Astrocyte (in vitro differentiated cells and primary cell): ENCODE measurements around the gene TPM2. TPM values are rescaled to one million over a fixed set of nuclear protein-coding genes. Genes with fewer than 3 reads are reported as not detected.
A peak's percentile ranks its signal among the peaks of the same experiment; 100 is the strongest.

Experiments used
- DNase-seq: peaks from one replicate; pipeline ENCODE4 v3.0.0-alpha.2; 2010; ENCODE audit warnings: low read depth
- FAIRE-seq: peaks from 2 replicates; lab custom pipeline; 2011; peaks lifted over from hg19 to GRCh38; lab: Jason Lieb, UNC
- H2AFZ ChIP-seq: 2 replicates; pipeline ENCODE4 v1.6.0; 2012; ENCODE audit warnings: low read depth, low read length, inconsistent platforms
- H3K27ac ChIP-seq: 2 replicates; pipeline ENCODE4 v1.5.1; 2011; ENCODE audit warnings: low read depth, low read length, inconsistent platforms
- H3K27me3 ChIP-seq: 2 replicates; pipeline ENCODE4 v1.6.0; 2011; ENCODE audit warnings: low read length, inconsistent platforms; ENCODE audit not compliant: insufficient read depth
- H3K36me3 ChIP-seq: 2 replicates; pipeline ENCODE4 v1.5.1; 2011; ENCODE audit warnings: low read length, inconsistent platforms; ENCODE audit not compliant: insufficient read depth
- H3K4me1 ChIP-seq: 2 replicates; pipeline ENCODE4 v1.5.1; 2011; ENCODE audit warnings: low read length, inconsistent platforms; ENCODE audit not compliant: insufficient read depth
- H3K4me2 ChIP-seq: 2 replicates; pipeline ENCODE4 v1.6.0; 2012; ENCODE audit warnings: low read length, inconsistent platforms
- H3K4me3 ChIP-seq: 2 replicates; pipeline ENCODE4 v1.5.1; 2011; ENCODE audit warnings: low read depth, mild to moderate bottlenecking, low read length, inconsistent platforms; ENCODE audit not compliant: insufficient read depth
- H3K79me2 ChIP-seq: 2 replicates; pipeline ENCODE4 v1.6.0; 2012; ENCODE audit warnings: mild to moderate bottlenecking, low read length, inconsistent platforms; ENCODE audit not compliant: insufficient read depth
- H3K9ac ChIP-seq: 2 replicates; pipeline ENCODE4 v1.6.0; 2012; ENCODE audit warnings: mild to moderate bottlenecking, low read length, inconsistent platforms
- H3K9me3 ChIP-seq: 2 replicates; pipeline ENCODE4 v1.5.1; 2012; ENCODE audit warnings: low read depth, mild to moderate bottlenecking, low read length, inconsistent platforms; ENCODE audit not compliant: insufficient read depth
- H4K20me1 ChIP-seq: 2 replicates; pipeline ENCODE4 v1.6.0; 2012; ENCODE audit warnings: low read length, inconsistent platforms; ENCODE audit not compliant: insufficient read depth
- H3K27ac Mint-ChIP-seq: one replicate; pipeline ENCODE4 v1.8.0; 2021; ENCODE audit warnings: mild to moderate bottlenecking, mixed read lengths; ENCODE audit not compliant: unreplicated experiment
- H3K27me3 Mint-ChIP-seq: one replicate; pipeline ENCODE4 v1.8.0; 2021; ENCODE audit warnings: low read depth, mixed read lengths; ENCODE audit not compliant: unreplicated experiment
- H3K36me3 Mint-ChIP-seq: one replicate; pipeline ENCODE4 v1.8.0; 2021; ENCODE audit warnings: low read depth, mixed read lengths; ENCODE audit not compliant: unreplicated experiment
- H3K4me1 Mint-ChIP-seq: one replicate; pipeline ENCODE4 v1.8.0; 2021; ENCODE audit warnings: low read depth, mixed read lengths; ENCODE audit not compliant: unreplicated experiment
- H3K4me3 Mint-ChIP-seq: one replicate; pipeline ENCODE4 v1.8.0; 2021; ENCODE audit warnings: mild to moderate bottlenecking, moderate library complexity, mixed read lengths; ENCODE audit not compliant: unreplicated experiment
- H3K9me3 Mint-ChIP-seq: one replicate; pipeline ENCODE4 v1.8.0; 2021; ENCODE audit warnings: mild to moderate bottlenecking, mixed read lengths; ENCODE audit not compliant: unreplicated experiment
- CTCF ChIP-seq: IDR thresholded peaks from 2 replicates; pipeline ENCODE4 v1.5.1; 2011; ENCODE audit warnings: low read depth, mild to moderate bottlenecking, inconsistent platforms, low read length, moderate library complexity; ENCODE audit not compliant: insufficient read depth
- EZH2 ChIP-seq: IDR thresholded peaks from 2 replicates; pipeline ENCODE4 v1.6.1; 2012; ENCODE audit warnings: mild to moderate bottlenecking, low read length, inconsistent platforms; ENCODE audit not compliant: insufficient read depth
- total RNA-seq: library from RNA; stranded (reverse); gene quantifications from 2 replicates; pipeline ENCODE4 v1.2.1, GENCODE V29; 2021

The TPM2 gene
- total RNA-seq, 1 donor from 2014 or later = 2,001 TPM

- peak overlapping the region; percentile 63 for H3K27ac Mint-ChIP-seq
- Histone ChIP-seq H3K36me3 (peaks cover 39% of the 10 kb centered on the region), H3K4me2 (peak overlapping the region; percentile 100), H3K27me3 (no peaks in the 10 kb centered on the region), H3K9ac (peak overlapping the region; percentile 7), H3K4me1 (peaks cover 45% of the 10 kb centered on the region), H2AFZ (no peak overlapping the region), H3K9me3 (no peaks in the 10 kb centered on the region), H4K20me1 (peaks cover 70% of the 10 kb centered on the region), H3K4me3 (no peak overlapping the region), H3K27ac (no peak overlapping the region), H3K79me2 (peaks cover 28% of the 10 kb centered on the region)
- peaks cover 28% of the 10 kb centered on the region for H3K36me3 Mint-ChIP-seq
- peaks cover 51% of the 10 kb centered on the region for H3K4me1 Mint-ChIP-seq
- DNase-seq = peak; percentile 36
- FAIRE-seq = no peak
- H3K27me3 Mint-ChIP-seq = peaks cover 3% of the 10 kb centered on the region
- no peak for TF ChIP-seq EZH2
- TF ChIP-seq CTCF = no peak
- H3K9me3 Mint-ChIP-seq = no peaks in the 10 kb centered on the region
- peak overlapping the region; percentile 74 for H3K4me3 Mint-ChIP-seq
These were observed 8.3 kb downstream of the TPM2 start for GRCh38 chr9:35681341-35682002.

GRCh38 chr9:35680331-35681105, 9.2 kb downstream of the TPM2 start:
- no peak for FAIRE-seq
- no peak for TF ChIP-seq CTCF
- TF ChIP-seq EZH2 = no peak
- Mint-ChIP-seq H3K9me3 (no peaks in the 10 kb centered on the region), H3K4me3 (no peak overlapping the region), H3K4me1 (peaks cover 45% of the 10 kb centered on the region), H3K36me3 (peaks cover 24% of the 10 kb centered on the region), H3K27me3 (peaks cover 6% of the 10 kb centered on the region), H3K27ac (peak overlapping the region; percentile 34)
- Histone ChIP-seq H2AFZ (no peak overlapping the region), H3K27me3 (no peaks in the 10 kb centered on the region), H3K27ac (no peak overlapping the region), H3K4me3 (no peak overlapping the region), H3K9ac (no peak overlapping the region), H4K20me1 (peaks cover 60% of the 10 kb centered on the region), H3K36me3 (peaks cover 32% of the 10 kb centered on the region), H3K4me2 (no peak overlapping the region), H3K79me2 (peaks cover 19% of the 10 kb centered on the region), H3K4me1 (peaks cover 45% of the 10 kb centered on the region), H3K9me3 (no peaks in the 10 kb centered on the region)
- peak; percentile 71 for DNase-seq
